GM19468 (cell line): ENCODE results near the gene PCDH1.
A peak's percentile ranks its signal among the peaks of the same experiment; 100 is the strongest.

Experiments
- ATAC-seq: cut with Tn5 transposase; IDR thresholded peaks from one replicate; pipeline ENCODE4 v1.9.1; 2021; ENCODE audit warnings: mild to moderate bottlenecking, moderate library complexity, moderate number of reproducible peaks; ENCODE audit not compliant: unreplicated experiment; ENCODE audit errors: extremely low read depth

Gene PCDH1

DNA sequence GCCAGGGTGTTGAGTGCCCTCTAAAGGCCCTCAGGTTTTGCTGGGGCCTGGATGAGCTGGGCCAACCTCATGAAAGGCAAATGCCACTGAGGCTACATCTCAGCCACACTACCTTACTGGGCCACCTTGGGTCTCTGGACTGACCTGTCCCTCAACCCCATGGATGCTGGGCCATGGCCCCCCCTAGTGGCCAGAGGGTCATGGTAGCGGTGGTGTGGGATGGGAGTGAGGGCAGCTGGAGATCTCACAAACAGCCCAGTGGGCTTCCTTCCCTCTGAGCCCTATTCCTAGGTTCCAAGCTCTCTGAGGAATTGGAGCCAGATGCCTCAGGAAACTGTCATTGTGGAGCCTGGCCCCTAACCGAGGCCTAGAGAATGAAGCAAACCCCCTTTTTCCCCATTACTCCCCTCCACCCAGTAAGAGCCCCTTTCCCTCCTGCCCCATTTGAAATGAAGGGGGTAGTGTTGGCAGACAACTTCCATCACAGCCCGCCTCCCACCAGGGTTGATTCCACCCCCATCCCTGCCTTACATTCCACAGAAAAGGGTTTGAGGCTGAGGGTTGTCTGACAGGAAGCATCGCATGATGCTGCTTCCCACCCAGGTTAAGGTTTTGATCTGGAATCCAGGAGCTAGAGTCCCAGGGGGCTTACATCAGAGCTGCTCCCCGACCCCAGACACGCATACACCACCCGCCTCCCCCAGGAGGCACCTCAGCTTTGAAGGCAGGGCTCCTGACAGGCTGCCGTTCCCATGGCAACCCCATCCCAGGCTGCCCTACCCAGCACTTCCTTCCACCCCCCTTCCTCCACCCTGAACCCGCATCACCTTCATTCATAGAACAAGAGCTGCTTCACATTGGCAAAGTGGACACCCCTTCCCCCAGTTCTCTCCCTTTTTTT is 63.9 kb downstream of the PCDH1 start:
- ATAC-seq = peak; percentile 58

- no peak for ATAC-seq
Measured at GRCh38 chr5:141812512-141812911, 65.7 kb downstream of the PCDH1 start.

DNA sequence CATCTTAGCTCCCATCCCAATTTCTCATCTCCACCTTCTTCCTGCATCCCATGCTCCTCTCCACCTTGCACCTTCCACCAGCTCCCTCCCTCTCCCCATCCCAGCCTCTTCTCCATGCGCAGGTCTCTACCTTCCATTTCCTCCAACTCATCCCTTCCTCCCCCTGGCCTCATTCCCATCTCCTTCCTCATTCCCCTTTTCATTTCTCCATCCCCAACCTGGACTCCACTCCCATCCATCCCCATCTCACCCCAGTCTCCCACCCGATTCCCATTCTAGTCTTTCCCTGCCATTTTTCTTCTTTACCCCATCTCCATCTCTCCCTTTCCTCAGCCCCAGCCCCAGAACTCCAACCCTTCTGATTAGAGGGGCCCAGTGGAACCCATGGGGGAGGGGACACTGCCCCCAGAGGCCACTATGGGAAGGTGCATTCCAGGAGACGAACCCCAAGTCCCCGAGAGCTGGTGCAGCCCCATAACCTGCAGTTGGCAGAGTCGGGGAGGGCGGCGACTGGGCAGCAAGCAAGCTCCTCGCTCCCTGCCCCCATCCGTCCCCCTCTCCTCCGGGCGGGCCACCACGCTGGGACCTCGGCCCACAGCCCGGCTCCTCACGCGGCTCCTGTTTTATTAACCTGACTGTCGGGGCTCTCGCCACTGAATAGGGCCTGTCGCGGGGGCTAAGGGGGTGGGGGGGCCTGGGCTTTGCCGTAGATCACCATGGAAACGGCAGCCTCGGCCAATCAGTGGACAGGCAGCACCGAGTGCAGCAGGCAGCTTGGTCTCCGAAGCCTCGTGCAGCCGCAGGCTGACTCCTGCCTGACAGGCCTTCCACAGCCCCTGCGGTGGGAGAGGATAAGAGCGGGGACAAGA is 66.7 kb downstream of the PCDH1 start:
- ATAC-seq = no peak

GRCh38 chr5:141810702-141811101 is 67.5 kb downstream of the PCDH1 start:
- ATAC-seq = no peak

DNA sequence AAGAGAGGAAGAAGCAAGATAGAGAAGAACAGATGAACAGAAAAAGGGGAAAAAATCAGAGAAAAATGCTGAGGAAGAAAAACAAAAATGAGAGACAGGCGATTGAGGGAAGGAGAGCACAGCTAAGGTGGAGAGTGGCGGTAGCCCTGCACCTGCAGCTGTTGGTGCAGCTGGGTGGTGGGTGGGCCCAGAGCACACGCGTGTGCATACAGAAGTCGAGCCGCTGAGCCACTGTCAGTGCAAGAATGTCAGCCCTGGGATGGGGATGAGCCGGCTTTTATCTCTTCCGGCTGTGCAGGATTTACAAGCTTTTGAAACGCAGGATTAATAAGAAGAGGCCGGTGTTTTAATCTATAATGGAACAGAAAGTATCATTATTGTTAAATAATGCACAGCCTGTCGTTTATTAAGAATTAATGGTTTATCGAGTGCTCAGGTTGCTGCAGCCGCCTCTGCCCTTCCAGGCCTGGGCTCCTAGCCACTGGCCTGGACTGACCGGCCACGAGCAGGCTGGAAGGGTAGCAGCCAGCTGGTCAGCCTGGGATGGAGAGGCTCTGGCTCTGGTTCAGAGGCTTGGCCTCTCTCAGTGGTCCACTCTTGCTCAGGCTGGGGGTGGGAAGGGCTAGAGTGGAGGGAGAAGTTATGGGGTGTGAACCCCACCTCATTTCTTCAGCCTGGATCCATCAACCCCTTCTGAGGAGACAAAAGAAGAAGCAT is 68.7 kb downstream of the PCDH1 start:
- ATAC-seq = no peak

GRCh38 chr5:141808857-141809256 is 69.4 kb downstream of the PCDH1 start:
- no peak for ATAC-seq

- no peak for ATAC-seq
Measured at GRCh38 chr5:141807732-141808131, 70.5 kb downstream of the PCDH1 start.

GRCh38 chr5:141807329-141807728 is 70.9 kb downstream of the PCDH1 start:
- ATAC-seq = no peak

DNA sequence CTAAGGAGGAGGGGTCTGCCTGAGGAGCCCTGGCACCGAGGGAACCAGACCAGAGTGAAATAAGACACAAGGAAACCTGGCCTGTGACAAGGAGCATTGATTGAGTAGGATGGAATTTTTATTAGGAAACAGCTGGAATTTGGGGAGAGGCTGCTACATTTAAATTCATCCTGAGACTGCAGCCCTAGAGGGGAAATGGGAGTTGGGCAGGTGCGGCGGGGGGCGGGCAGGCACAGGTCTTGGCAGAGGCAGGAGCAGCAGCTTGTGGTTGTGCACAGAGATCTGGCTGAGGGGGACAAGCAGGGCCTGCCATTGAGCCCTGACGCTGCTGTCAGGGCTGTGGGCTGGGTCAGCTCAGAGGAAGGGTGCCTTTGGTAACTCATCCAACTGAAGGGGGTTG is 71.6 kb downstream of the PCDH1 start:
- ATAC-seq = no peak

GRCh38 chr5:141805874-141806595 is 72.2 kb downstream of the PCDH1 start:
- ATAC-seq = no peak

- ATAC-seq = no peak
Measured at GRCh38 chr5:141804475-141804874, 73.7 kb downstream of the PCDH1 start.
